ENCODE results near the gene SPEN. TPM values are rescaled to one million over a fixed set of nuclear protein-coding genes. Genes with fewer than 3 reads are reported as not detected.

SPEN gene
- polyA plus RNA-seq, 1 experiment: 4.6 TPM

- ChIA-PET CTCF (interaction anchor here (0.6 kb wide), 1 partner anchor 36 kb away, joined by 3 read pairs; no protein-coding TSS in a partner anchor), POLR2A (interaction anchor here (0.6 kb wide), 1 partner anchor 11 kb away, joined by 3 read pairs; no protein-coding TSS in a partner anchor)
- Histone ChIP-seq H3K36me3 (ENCODE audit: control insufficient read depth, insufficient read depth, low read length) (no peaks in the 10 kb centered on the region), H3K27me3 (ENCODE audit: control insufficient read depth, insufficient read depth, low read length) (no peaks in the 10 kb centered on the region), H3K4me3 (ENCODE audit: low read depth, low read length) (no peak overlapping the region)
- no peak for DNase-seq (ENCODE audit: low read depth)
- TF ChIP-seq CTCF (IDR thresholded peaks at IDR 0.05; ENCODE audit: insufficient read depth, low read depth, low read length): no peak
Measured at GRCh38 chr1:15852036-15852827, 4.7 kb downstream of the SPEN start.

- TF ChIP-seq CTCF (IDR thresholded peaks at IDR 0.05; ENCODE audit: insufficient read depth, low read depth, low read length): no peak
- CTCF ChIA-PET: interaction anchor here (0.8 kb wide), 1 partner anchor 19 kb away, joined by 3 read pairs; no protein-coding TSS in a partner anchor
- POLR2A ChIA-PET: no interaction called here
- no peaks in the 10 kb centered on the region for H3K36me3 ChIP-seq (ENCODE audit: control insufficient read depth, insufficient read depth, low read length)
- no peak overlapping the region for H3K4me3 ChIP-seq (ENCODE audit: low read depth, low read length)
- no peaks in the 10 kb centered on the region for H3K27me3 ChIP-seq (ENCODE audit: control insufficient read depth, insufficient read depth, low read length)
- no peak for DNase-seq (ENCODE audit: low read depth)
Measured at GRCh38 chr1:15852828-15853302, 5.4 kb downstream of the SPEN start.

GRCh38 chr1:15856888-15857287 lies 9.4 kb downstream of the SPEN start:
- H3K36me3 ChIP-seq (ENCODE audit: control insufficient read depth, insufficient read depth, low read length): no peaks in the 10 kb centered on the region
- no peak for TF ChIP-seq CTCF (IDR thresholded peaks at IDR 0.05; ENCODE audit: insufficient read depth, low read depth, low read length)
- H3K27me3 ChIP-seq (ENCODE audit: control insufficient read depth, insufficient read depth, low read length): no peaks in the 10 kb centered on the region
- ChIA-PET CTCF (no interaction called here), POLR2A (no interaction called here)
- H3K4me3 ChIP-seq (ENCODE audit: low read depth, low read length): no peak overlapping the region
- DNase-seq (ENCODE audit: low read depth): no peak

- ChIA-PET POLR2A (no interaction called here), CTCF (interaction anchor here (0.7 to 1.4 kb wide), 3 partner anchors 8 to 25 kb away, joined by 3 to 4 read pairs (median 4); no protein-coding TSS in a partner anchor)
- Histone ChIP-seq H3K4me3 (ENCODE audit: low read depth, low read length) (no peak overlapping the region), H3K27me3 (ENCODE audit: control insufficient read depth, insufficient read depth, low read length) (no peaks in the 10 kb centered on the region), H3K36me3 (ENCODE audit: control insufficient read depth, insufficient read depth, low read length) (no peaks in the 10 kb centered on the region)
- DNase-seq (ENCODE audit: low read depth): no peak
- TF ChIP-seq CTCF (IDR thresholded peaks at IDR 0.05; ENCODE audit: insufficient read depth, low read depth, low read length): no peak
Measured at GRCh38 chr1:15858069-15858670, 10.7 kb downstream of the SPEN start.

- no peak for DNase-seq (ENCODE audit: low read depth)
- CTCF ChIA-PET: interaction anchor here (0.6 to 1.4 kb wide), 3 partner anchors 9 to 52 kb away, joined by 3 to 4 read pairs (median 4); no protein-coding TSS in a partner anchor
- Histone ChIP-seq H3K27me3 (ENCODE audit: control insufficient read depth, insufficient read depth, low read length) (no peaks in the 10 kb centered on the region), H3K4me3 (ENCODE audit: low read depth, low read length) (no peak overlapping the region), H3K36me3 (ENCODE audit: control insufficient read depth, insufficient read depth, low read length) (no peaks in the 10 kb centered on the region)
- POLR2A ChIA-PET: no interaction called here
- no peak for TF ChIP-seq CTCF (IDR thresholded peaks at IDR 0.05; ENCODE audit: insufficient read depth, low read depth, low read length)
Measured at GRCh38 chr1:15858672-15859372, 11.3 kb downstream of the SPEN start.
